SU-DHL-6 (cell line): ENCODE measurements around the gene RAP1GAP2.

Experiments
- CTCF ChIP-seq: fragments of 200-600 bp; sonication (generic); IDR thresholded peaks from one replicate; pipeline ENCODE4 v1.5.1; 2017; ENCODE audit warnings: antibody characterized with exemption, mild to moderate bottlenecking, low read length, moderate library complexity; ENCODE audit not compliant: insufficient read depth, poor library complexity, severe bottlenecking
- EZH2phosphoT487 ChIP-seq: fragments of 200-600 bp; sonication (generic), shearing (Covaris generic); conservative IDR thresholded peaks from 2 replicates; pipeline ENCODE4 v1.6.1; 2018; ENCODE audit warnings: mild to moderate bottlenecking, antibody characterized with exemption, low read length, moderate library complexity, mixed read lengths

- TF ChIP-seq CTCF = no peak
- no peak for TF ChIP-seq EZH2phosphoT487
Observed at GRCh38 chr17:2940352-2940751, 144.1 kb downstream of the RAP1GAP2 start.
